ENCODE data around the gene EHMT2. TPM values are rescaled to one million over a fixed set of nuclear protein-coding genes. Genes with fewer than 3 reads are reported as not detected.

EHMT2 gene
- total and polyA plus RNA-seq, 12 donors: 6.4 to 21.7 (median 14.2) TPM

DNA sequence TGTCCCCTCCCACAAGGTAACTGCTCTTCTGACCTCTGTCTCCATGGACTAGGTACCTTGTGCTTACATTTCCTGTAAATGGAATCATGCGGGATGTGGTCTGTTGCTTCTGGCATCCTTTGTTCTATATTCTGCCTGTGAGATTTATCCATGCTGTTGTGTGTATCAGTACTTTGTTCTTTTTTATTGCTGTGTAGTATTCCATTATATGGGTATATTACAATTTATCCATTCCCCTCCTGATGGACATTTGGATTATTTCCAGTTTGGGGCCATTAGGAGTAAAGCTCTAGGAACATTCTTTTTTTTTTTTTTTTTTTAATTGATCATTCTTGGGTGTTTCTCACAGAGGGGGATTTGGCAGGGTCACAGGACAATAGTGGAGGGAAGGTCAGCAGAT lies 33.5 kb upstream of the EHMT2 start:
- TF ChIP-seq, protein P1, sequence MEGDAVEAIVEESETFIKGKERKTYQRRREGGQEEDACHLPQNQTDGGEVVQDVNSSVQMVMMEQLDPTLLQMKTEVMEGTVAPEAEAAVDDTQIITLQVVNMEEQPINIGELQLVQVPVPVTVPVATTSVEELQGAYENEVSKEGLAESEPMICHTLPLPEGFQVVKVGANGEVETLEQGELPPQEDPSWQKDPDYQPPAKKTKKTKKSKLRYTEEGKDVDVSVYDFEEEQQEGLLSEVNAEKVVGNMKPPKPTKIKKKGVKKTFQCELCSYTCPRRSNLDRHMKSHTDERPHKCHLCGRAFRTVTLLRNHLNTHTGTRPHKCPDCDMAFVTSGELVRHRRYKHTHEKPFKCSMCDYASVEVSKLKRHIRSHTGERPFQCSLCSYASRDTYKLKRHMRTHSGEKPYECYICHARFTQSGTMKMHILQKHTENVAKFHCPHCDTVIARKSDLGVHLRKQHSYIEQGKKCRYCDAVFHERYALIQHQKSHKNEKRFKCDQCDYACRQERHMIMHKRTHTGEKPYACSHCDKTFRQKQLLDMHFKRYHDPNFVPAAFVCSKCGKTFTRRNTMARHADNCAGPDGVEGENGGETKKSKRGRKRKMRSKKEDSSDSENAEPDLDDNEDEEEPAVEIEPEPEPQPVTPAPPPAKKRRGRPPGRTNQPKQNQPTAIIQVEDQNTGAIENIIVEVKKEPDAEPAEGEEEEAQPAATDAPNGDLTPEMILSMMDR (IDR thresholded peaks at IDR 0.05): no peak
- Histone ChIP-seq H3K4me1 (peaks cover 0 to 22% (median 0%) of the 10 kb centered on the region in 9 donors), H3K9me3 (no peaks in the 10 kb centered on the region), H3K27ac (no peak overlapping the region), H3K4me3 (no peak overlapping the region), H3K36me3 (no peaks in the 10 kb centered on the region), H3K27me3 (no peaks in the 10 kb centered on the region)
- no peak for DNase-seq
- intact Hi-C loops (cut with DNase I): no loop called here
- no peak for ATAC-seq
- WGBS, 2 donors: 81 to 84% methylated on average over 1 of the region's 1 CpG

DNA sequence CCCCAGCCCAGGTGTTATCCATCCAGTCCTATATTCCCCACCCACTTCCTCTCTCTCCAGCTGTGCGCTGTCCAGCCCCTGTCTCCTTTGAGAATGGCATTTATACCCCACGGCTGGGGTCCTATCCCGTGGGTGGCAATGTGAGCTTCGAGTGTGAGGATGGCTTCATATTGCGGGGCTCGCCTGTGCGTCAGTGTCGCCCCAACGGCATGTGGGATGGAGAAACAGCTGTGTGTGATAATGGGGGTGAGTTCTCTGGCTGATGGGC lies 31.1 kb upstream of the EHMT2 start:
- Histone ChIP-seq H3K27me3 (no peaks in the 10 kb centered on the region), H3K9me3 (no peaks in the 10 kb centered on the region), H3K4me1 (peaks cover 0 to 22% (median 0%) of the 10 kb centered on the region in 9 donors), H3K36me3 (no peaks in the 10 kb centered on the region), H3K4me3 (peak overlapping the region in 1 of 10 donors; percentile 52), H3K27ac (no peak overlapping the region)
- 76 to 80% methylated on average over 9 of the region's 9 CpGs for WGBS, 2 donors
- ATAC-seq (no peak), DNase-seq (no peak)
- intact Hi-C loops (cut with DNase I): no loop called here
- TF ChIP-seq, protein P1 (IDR thresholded peaks at IDR 0.05): no peak

DNA sequence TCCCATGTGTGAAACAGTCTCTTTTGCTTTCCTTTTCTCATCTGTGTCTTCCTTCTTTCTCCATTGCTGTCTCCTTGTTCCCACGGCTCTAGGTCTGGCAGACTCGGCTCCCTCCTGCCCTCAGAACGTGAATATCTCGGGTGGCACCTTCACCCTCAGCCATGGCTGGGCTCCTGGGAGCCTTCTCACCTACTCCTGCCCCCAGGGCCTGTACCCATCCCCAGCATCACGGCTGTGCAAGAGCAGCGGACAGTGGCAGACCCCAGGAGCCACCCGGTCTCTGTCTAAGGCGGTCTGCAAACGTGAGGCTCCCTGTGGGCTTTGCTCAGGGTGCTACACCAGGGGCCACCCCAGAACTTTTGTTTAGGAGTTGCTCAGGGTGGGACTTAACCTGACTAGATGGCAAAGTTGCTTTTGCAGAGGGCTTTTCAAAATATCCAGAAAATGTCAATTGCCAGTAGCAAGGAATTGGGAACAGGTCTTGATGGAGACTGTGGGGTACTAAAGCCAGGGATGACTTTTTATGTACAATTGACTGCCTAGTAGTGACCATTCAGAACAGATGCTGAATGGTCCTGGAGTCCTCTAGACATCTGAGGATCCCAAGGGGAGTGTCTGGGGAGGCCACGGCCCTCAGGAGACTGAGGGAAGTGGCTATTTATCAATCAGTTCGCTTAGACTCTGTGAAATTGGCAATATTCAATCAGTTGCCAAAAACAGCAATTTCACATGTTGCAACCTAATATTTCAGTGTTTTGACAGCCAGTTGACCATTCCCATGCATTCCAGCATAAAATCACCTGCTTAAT lies 30.6 kb upstream of the EHMT2 start:
- TF ChIP-seq, protein P1 (IDR thresholded peaks at IDR 0.05): no peak
- WGBS, 2 donors: 71 to 75% methylated on average over 11 of the region's 11 CpGs
- H3K36me3 ChIP-seq: no peaks in the 10 kb centered on the region
- DNase-seq: no peak
- no peaks in the 10 kb centered on the region for H3K9me3 ChIP-seq
- peak in 1 of 8 donors; percentile 15 for ATAC-seq
- H3K27ac ChIP-seq: peak overlapping the region in 2 of 10 donors; percentile 29 to 79
- H3K4me1 ChIP-seq: peaks cover 0 to 22% (median 0%) of the 10 kb centered on the region in 9 donors
- H3K4me3 ChIP-seq: peak overlapping the region in 7 of 10 donors; percentile 1 to 52 (median 37)
- H3K27me3 ChIP-seq: no peaks in the 10 kb centered on the region
- intact Hi-C loops (cut with DNase I): no loop called here

DNA sequence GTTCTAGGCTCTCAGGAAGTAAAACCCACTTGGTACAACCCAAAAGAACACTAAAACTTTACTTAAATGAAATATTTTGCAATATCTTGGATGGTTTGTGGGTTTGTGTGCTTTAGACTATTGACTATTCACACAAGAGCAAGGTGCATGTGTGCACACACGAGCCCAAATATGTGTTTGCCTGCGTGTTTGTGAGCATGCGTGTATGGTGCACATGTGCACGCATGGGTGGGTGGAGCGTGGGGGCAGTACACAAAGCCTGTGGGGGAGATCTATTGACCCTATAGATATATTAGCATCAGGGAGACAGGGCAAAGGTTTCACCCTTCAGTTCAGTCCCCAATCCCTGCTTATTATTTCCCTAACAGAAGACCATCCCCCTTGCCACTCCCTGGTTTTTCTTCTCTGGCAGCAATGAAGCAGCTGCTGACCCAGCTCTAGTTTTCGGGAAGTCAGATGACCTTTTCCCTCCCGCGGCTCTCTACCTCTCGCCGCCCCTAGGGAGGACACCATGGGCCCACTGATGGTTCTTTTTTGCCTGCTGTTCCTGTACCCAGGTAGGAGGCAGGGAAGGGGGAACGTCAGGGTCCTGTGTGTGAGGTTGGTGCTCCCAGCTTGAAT lies 29.9 kb upstream of the EHMT2 start, which contains the start of gene C2:
C2 (plus strand) TSS at position 476 of the 621 bp plus-strand sequence; CDS start at position 512, 36 bp downstream.
- H3K27ac ChIP-seq: peak within 1 kb of the TSS in 2 of 10 donors; percentile 29 to 79
- no peak for DNase-seq

More for the DNA sequence above, 29.9 kb upstream of the EHMT2 start, which contains the start of gene C2:
- H3K36me3 ChIP-seq: no peaks in the 10 kb centered on the region
- WGBS, 2 donors: 57 to 70% methylated on average over 11 of the region's 11 CpGs
- no peaks in the 10 kb centered on the region for H3K9me3 ChIP-seq
- intact Hi-C loops (cut with DNase I): no loop called here
- TF ChIP-seq, protein P1 (IDR thresholded peaks at IDR 0.05): no peak
- peaks cover 0 to 22% (median 0%) of the 10 kb centered on the region in 9 donors for H3K4me1 ChIP-seq
- peak within 1 kb of the TSS in 7 of 10 donors; percentile 1 to 52 (median 37) for H3K4me3 ChIP-seq
- ATAC-seq: peak in 2 of 8 donors; percentile 29 to 35
- no peaks in the 10 kb centered on the region for H3K27me3 ChIP-seq
